ENCODE measurements around the gene STIM2. TPM values are rescaled to one million over a fixed set of nuclear protein-coding genes. Genes with fewer than 3 reads are reported as not detected.
A peak's percentile ranks its signal among the peaks of the same experiment; 100 is the strongest.

STIM2 gene
- total RNA-seq, 2 donors from 2014 or later = 70.1 to 73.4 TPM

DNA sequence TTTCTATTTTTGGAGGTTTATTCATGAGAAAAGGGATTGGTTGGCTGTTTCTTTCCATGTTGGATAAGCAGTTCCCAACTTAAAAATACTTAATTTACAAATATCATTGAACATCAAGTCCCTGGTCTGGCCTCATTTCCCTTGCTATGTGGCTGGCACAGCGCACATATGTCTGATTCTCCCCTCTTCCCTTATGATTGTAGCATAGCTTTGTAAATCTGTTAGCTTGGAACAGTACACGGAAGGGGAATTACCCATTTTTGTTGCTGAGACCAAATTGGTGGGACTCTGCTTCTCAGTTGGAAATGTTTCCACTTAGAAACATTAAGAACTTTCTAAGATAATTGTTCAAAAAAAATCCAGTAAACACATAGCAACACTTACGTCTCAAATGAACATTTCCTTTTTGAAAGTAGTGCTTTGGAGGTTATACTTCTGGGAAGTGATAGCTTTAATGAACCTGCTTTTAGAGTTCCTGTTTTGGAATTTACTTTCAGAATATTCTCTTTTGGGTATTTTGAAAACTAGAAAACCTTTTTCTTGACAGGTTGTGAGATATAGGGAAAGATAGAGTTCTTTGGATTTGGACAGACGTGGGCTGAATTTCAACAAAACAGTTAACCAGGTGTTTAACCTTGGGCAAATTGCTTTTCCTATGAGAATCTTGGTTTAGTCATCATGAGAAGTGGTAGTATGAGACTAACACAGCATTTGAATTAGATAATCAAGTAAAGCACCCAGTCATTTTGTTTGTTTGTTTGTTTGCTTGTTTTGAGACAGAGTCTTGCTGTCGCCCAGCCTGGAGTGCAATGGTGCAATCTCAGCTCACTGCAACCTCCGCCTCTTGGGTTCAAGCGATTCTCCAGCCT lies 47.3 kb downstream of the STIM2 start:
- DNase-seq (no peak), ATAC-seq (no peak)
- Mint-ChIP-seq H3K36me3 (ENCODE audit: low read depth) (peaks cover 3% of the 10 kb centered on the region), H3K4me1 (peaks cover 49% of the 10 kb centered on the region), H3K27ac (peak overlapping the region; percentile 51), H3K27me3 (no peaks in the 10 kb centered on the region), H3K4me3 (no peak overlapping the region)
- H3K9me3 ChIP-seq (ENCODE audit: control insufficient read depth, low read length, poor library complexity, severe bottlenecking) = no peaks in the 10 kb centered on the region

DNA sequence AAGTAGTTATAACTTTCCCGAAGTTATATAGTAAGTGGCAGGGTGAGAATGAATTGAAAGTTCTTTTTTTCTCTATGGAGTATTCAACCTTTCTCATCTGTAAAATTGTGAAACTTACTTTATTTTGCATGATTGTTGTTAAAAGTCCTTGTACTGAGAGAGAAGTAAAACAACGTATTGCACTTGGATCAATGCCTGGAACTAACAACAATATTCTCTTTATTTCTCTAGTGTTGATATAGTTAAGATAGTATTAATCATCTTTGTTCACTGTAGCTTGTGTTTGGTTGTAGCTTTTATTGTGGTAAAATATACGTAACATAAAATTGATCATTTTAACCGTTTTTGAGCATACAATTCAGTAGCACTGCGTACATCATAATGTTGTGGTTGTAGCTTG lies 48.7 kb downstream of the STIM2 start:
- Mint-ChIP-seq H3K27ac (no peak overlapping the region), H3K4me1 (peaks cover 49% of the 10 kb centered on the region)

DNA sequence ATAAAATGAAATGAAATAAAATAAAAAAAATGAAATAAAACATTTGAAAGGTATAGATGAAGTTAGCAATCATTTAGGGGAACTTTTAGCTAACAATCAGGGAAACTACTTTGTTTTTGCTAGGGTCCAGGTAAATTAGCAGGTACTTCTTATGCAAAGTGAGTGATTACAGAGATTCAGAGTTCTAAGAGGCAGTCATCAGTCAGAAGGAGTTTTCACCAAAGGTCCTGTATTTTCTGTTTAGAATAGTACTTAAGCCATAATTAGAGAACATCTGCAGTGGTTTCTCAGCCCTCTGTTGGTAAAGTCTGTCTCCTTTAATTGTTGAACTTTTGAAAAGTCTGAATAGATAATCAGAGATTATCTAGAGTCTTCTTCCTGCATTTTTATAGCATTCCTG lies 50.6 kb downstream of the STIM2 start:
- Mint-ChIP-seq H3K27ac (peak overlapping the region; percentile 51), H3K4me3 (no peak overlapping the region), H3K36me3 (ENCODE audit: low read depth) (no peaks in the 10 kb centered on the region), H3K27me3 (no peaks in the 10 kb centered on the region), H3K4me1 (peaks cover 52% of the 10 kb centered on the region)
- DNase-seq = no peak
- H3K9me3 ChIP-seq (ENCODE audit: control insufficient read depth, low read length, poor library complexity, severe bottlenecking) = no peaks in the 10 kb centered on the region
- no peak for ATAC-seq

More for the DNA sequence above, 48.7 kb downstream of the STIM2 start:
- no peak for DNase-seq
- H3K27me3 Mint-ChIP-seq = no peaks in the 10 kb centered on the region
- H3K4me3 Mint-ChIP-seq = no peak overlapping the region
- ATAC-seq = no peak
- peaks cover 3% of the 10 kb centered on the region for H3K36me3 Mint-ChIP-seq (ENCODE audit: low read depth)
- no peaks in the 10 kb centered on the region for H3K9me3 ChIP-seq (ENCODE audit: control insufficient read depth, low read length, poor library complexity, severe bottlenecking)

DNA sequence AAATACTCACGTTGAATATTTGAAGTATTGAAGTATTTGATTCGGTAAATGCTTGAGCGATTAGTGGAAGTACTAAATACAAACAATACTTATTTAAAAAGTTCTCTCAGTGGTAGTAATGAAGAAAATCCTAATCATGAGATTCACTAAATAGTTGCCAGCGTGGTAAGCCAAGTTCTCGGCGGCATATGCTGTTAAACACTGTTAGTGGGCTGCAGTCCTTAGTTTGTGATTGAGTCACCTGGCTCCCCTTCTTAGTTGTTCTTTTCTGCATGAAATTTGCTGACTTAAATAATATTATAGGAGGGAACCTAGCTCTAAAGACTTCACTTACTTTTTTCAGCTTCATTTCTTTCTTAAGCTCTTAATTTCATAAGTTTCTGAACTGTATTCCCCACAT lies 51.4 kb downstream of the STIM2 start:
- ATAC-seq (no peak), DNase-seq (no peak)
- Mint-ChIP-seq H3K27ac (peak overlapping the region; percentile 51), H3K27me3 (no peaks in the 10 kb centered on the region), H3K4me3 (no peak overlapping the region), H3K4me1 (peaks cover 57% of the 10 kb centered on the region), H3K36me3 (ENCODE audit: low read depth) (no peaks in the 10 kb centered on the region)
- H3K9me3 ChIP-seq (ENCODE audit: control insufficient read depth, low read length, poor library complexity, severe bottlenecking) = no peaks in the 10 kb centered on the region

DNA sequence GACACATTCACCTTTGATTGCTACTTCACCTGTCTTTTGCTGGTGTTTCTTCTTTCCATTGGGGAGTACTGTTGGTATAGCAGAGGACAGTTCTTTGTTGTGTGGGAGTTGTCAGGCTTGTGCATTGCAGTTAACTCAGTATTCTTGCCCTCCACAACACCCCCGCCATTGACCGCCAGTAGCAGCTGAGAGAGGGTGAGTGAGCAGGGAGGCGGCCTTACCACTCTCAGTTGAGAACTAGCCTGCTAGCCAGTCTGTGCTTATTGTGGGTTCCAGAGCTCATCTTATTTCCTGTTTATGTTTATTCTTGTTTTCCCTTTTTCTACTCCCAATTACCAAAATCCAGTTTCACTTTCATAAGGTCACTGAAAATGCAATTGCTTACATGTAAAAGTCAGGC lies 52.2 kb downstream of the STIM2 start:
- H3K27ac Mint-ChIP-seq = peak overlapping the region; percentile 51
- DNase-seq = no peak
- no peaks in the 10 kb centered on the region for H3K36me3 Mint-ChIP-seq (ENCODE audit: low read depth)
- H3K4me3 Mint-ChIP-seq = peak overlapping the region; percentile 37
- H3K27me3 Mint-ChIP-seq = no peaks in the 10 kb centered on the region
- H3K4me1 Mint-ChIP-seq = peaks cover 58% of the 10 kb centered on the region
- H3K9me3 ChIP-seq (ENCODE audit: control insufficient read depth, low read length, poor library complexity, severe bottlenecking) = no peaks in the 10 kb centered on the region
- ATAC-seq = peak; percentile 37

DNA sequence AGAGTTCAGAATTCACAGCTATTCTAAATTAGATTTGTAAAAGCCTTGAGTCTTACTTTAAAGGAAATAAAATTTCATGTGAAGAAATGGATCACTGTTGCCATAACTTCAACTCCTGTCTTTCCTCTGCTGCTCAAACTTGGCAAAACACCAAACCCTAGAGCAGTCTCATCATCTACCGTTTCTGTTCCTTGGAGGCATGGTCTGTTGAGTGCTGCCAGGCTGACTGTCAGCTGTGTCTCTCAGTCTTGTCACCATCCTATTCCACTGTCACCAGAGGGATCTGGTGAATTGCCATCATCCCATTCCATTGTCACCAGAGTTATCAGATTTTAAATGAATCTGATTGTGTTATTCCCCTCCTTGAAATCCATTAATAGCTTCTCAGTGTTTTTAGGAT lies 55.6 kb downstream of the STIM2 start:
- Mint-ChIP-seq H3K27ac (peak overlapping the region; percentile 47), H3K36me3 (ENCODE audit: low read depth) (peaks cover 10% of the 10 kb centered on the region), H3K4me1 (peaks cover 48% of the 10 kb centered on the region), H3K27me3 (no peaks in the 10 kb centered on the region), H3K4me3 (no peak overlapping the region)
- no peak for DNase-seq
- ATAC-seq = peak; percentile 37
- no peaks in the 10 kb centered on the region for H3K9me3 ChIP-seq (ENCODE audit: control insufficient read depth, low read length, poor library complexity, severe bottlenecking)

DNA sequence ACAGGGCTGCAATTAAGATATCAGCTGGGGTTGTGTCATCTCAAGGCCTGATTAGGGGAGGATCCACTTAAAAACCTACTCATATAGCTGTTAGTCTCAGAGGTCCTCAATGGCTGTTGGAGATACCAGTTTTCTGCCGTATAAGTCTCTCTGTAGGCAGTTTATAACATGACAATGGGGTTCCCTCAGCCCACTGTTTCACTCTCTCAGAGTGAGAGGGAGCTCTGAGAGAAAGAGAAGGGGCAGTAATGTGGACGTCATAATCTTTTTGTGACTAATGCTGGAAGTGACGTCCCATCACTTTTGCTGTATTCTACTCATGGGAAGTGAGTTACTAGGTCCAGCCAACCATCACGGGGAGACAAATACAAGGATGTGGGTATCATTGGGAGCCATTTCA lies 70.3 kb downstream of the STIM2 start:
- H3K4me3 Mint-ChIP-seq = no peak overlapping the region
- no peaks in the 10 kb centered on the region for H3K27me3 Mint-ChIP-seq
- peaks cover 34% of the 10 kb centered on the region for H3K4me1 Mint-ChIP-seq
- no peaks in the 10 kb centered on the region for H3K9me3 ChIP-seq (ENCODE audit: control insufficient read depth, low read length, poor library complexity, severe bottlenecking)
- peaks cover 3% of the 10 kb centered on the region for H3K36me3 Mint-ChIP-seq (ENCODE audit: low read depth)
- H3K27ac Mint-ChIP-seq = peak overlapping the region; percentile 81
- no peak for DNase-seq
- ATAC-seq = peak; percentile 10

DNA sequence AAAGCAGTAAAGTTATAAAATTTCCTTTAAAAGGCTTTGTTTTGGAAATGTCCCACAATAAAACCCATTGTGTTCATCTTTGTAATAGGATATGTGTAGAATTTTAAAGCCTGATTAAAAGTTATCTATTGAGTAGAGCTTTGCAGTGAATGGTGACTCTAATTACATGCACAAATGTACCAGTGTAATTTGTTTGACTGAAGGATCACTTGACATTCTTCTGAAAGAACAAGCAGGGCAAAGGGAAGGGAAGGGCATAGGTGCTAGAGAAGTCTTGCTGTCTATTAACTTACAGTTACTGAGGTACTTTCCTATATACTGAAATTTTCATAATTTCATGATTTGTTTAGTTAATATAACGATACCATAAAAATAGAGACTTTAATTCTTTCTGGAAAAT lies 70.8 kb downstream of the STIM2 start:
- H3K27ac Mint-ChIP-seq = no peak overlapping the region

DNA sequence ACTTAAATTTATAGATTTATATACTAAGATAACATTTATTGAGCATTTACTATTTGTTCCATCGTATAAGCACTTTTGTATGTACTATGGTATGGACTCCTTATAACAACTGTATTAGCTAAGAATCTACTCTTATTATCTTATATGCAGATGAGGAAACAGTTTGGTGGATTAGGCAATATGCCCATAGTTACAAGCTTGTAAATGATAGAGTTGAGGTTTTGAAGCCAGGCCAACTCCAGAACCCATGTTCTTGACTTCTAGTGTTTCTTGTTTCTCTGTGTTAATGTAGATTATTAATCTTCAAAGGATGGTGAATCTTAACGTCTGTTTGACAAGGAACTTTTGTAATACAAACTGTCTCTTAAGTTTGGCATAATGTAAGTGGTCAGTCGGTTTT lies 71.3 kb downstream of the STIM2 start:
- H3K27me3 Mint-ChIP-seq = no peaks in the 10 kb centered on the region
- peaks cover 43% of the 10 kb centered on the region for H3K4me1 Mint-ChIP-seq
- ATAC-seq (no peak), DNase-seq (no peak)
- H3K27ac Mint-ChIP-seq = no peak overlapping the region
- no peak overlapping the region for H3K4me3 Mint-ChIP-seq
- no peaks in the 10 kb centered on the region for H3K9me3 ChIP-seq (ENCODE audit: control insufficient read depth, low read length, poor library complexity, severe bottlenecking)
- peaks cover 3% of the 10 kb centered on the region for H3K36me3 Mint-ChIP-seq (ENCODE audit: low read depth)

More for the DNA sequence above, 70.8 kb downstream of the STIM2 start:
- ATAC-seq = no peak
- DNase-seq = no peak
- Mint-ChIP-seq H3K4me3 (no peak overlapping the region), H3K4me1 (peaks cover 38% of the 10 kb centered on the region), H3K36me3 (ENCODE audit: low read depth) (peaks cover 3% of the 10 kb centered on the region), H3K27me3 (no peaks in the 10 kb centered on the region)
- H3K9me3 ChIP-seq (ENCODE audit: control insufficient read depth, low read length, poor library complexity, severe bottlenecking) = no peaks in the 10 kb centered on the region

DNA sequence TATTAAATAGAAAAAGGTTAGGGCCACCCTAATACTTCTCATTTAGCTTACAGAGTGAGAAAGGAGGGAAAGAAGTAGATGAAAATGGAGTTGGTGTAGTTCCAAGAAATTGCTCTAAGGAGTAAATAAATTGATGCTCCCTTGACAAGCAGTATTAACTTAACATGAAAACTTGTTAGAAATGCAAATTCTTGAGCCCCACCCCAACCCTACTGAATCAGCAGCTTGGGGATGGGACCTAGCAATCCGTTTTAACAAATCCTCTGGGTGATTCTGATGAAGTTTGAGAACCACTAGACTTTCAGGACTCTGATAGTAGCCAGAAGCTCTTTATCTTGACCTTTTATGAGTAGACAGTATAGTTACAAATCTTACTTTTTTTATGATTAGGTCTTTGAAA lies 74.8 kb downstream of the STIM2 start:
- no peak for ATAC-seq
- H3K9me3 ChIP-seq (ENCODE audit: control insufficient read depth, low read length, poor library complexity, severe bottlenecking) = no peaks in the 10 kb centered on the region
- Mint-ChIP-seq H3K27ac (peak overlapping the region; percentile 68), H3K36me3 (ENCODE audit: low read depth) (peaks cover 3% of the 10 kb centered on the region), H3K4me3 (no peak overlapping the region), H3K27me3 (no peaks in the 10 kb centered on the region), H3K4me1 (peaks cover 51% of the 10 kb centered on the region)
- DNase-seq = no peak

DNA sequence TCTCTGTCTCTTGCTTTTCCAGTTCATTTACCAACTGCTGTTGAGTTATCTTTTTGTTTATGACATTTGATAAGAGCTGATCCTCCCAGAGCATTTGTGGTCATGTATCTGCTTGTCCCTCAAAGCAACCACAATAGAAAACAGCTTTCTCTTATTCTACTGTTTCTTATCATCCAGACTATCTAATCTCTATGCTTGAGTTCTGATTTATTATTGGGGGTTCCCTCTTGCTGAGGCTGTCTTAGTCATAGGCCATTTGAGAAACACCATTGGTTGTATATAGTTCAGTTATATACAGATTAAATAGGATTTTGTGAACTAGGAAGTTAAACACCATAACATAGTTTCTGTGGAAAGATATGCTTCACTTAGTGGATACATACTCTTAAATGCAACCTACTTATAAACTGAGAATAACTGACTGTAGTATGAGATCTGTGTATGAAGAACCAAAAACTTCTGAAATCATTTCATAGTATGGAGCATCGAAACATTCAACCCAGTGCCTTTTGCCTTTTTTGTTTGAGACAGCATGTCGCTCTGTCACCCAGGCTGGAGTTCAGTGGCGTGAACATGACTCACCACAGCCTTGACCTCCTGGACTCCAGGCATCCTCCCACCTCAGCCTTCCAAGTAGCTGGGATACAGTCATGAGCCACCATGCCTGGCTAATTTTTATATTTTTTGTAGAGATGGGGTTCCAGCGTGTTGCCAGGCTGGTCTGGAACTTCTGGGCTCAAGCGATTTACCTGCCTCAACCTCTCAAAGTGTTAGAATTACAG lies 75.8 kb downstream of the STIM2 start:
- no peak overlapping the region for H3K4me3 Mint-ChIP-seq
- DNase-seq (no peak), ATAC-seq (peak; percentile 80)
- H3K9me3 ChIP-seq (ENCODE audit: control insufficient read depth, low read length, poor library complexity, severe bottlenecking) = no peaks in the 10 kb centered on the region
- peaks cover 53% of the 10 kb centered on the region for H3K4me1 Mint-ChIP-seq
- peaks cover 3% of the 10 kb centered on the region for H3K36me3 Mint-ChIP-seq (ENCODE audit: low read depth)
- peak overlapping the region; percentile 68 for H3K27ac Mint-ChIP-seq
- no peaks in the 10 kb centered on the region for H3K27me3 Mint-ChIP-seq

DNA sequence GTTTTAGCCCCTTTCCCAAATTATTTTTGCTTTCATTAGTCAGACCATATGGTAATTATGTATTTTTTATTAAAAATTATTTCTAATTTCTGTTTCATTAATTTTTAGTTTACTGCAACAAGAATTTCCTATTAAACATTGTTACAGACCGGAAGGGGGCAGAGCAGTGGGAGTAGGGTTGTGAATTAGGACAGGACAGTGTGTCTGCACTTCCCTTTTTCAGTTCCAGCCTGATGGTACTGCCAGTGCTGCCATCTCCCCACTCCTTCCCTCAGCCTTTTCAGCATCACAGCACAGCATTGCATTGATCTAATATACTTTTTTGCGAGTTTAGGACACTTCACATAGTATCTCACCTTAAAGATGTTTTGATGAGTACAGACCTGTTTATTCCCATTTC lies 76.5 kb downstream of the STIM2 start:
- no peak for ATAC-seq

DNA sequence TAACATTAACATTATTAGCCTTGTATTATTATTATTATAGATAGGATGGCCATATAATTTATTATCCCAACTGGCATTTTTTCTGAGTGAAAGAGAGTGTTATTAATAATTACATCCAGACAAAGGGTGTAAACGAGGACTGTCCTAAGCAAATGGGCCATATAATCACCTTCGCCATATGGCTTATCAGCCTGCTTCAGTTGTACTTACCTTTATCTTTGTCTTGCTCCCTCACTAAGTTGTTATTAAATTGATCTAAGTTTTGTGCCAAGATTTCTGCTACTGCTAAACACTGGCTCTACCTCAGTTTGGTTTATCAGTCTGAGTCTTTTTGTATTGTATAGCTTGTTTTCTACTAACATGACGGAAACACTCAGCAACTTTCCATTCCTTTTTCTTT lies 76.9 kb downstream of the STIM2 start:
- Mint-ChIP-seq H3K36me3 (ENCODE audit: low read depth) (peaks cover 6% of the 10 kb centered on the region), H3K27ac (no peak overlapping the region), H3K4me1 (peaks cover 58% of the 10 kb centered on the region), H3K4me3 (no peak overlapping the region), H3K27me3 (no peaks in the 10 kb centered on the region)
- ATAC-seq (no peak), DNase-seq (no peak)
- no peaks in the 10 kb centered on the region for H3K9me3 ChIP-seq (ENCODE audit: control insufficient read depth, low read length, poor library complexity, severe bottlenecking)

More for the DNA sequence above, 76.5 kb downstream of the STIM2 start:
- no peaks in the 10 kb centered on the region for H3K9me3 ChIP-seq (ENCODE audit: control insufficient read depth, low read length, poor library complexity, severe bottlenecking)
- H3K36me3 Mint-ChIP-seq (ENCODE audit: low read depth) = peaks cover 4% of the 10 kb centered on the region
- peaks cover 55% of the 10 kb centered on the region for H3K4me1 Mint-ChIP-seq
- no peak for DNase-seq
- no peak overlapping the region for H3K4me3 Mint-ChIP-seq
- no peak overlapping the region for H3K27ac Mint-ChIP-seq
- no peaks in the 10 kb centered on the region for H3K27me3 Mint-ChIP-seq
